Heart right ventricle (tissue), 16 donors: ENCODE data around the gene NCAM2. TPM values are rescaled to one million over a fixed set of nuclear protein-coding genes. Genes with fewer than 3 reads are reported as not detected.

Experiments
- ATAC-seq, 8 donors: fragments of 200-7000 bp; cut with Tn5 transposase; one replicate each; pipeline ENCODE4 v1.9.1; 2020; ENCODE audit warnings: mild to moderate bottlenecking in 8 of 8, moderate library complexity in 8 of 8, moderate number of reproducible peaks in 1 of 8
- DNase-seq, 2 donors: peaks; one replicate each; pipeline ENCODE4 v3.0.0-alpha.2; 2020
- H3K27ac ChIP-seq, 10 donors: fragments of 200-600 bp; sonication (generic) in 2 of 10; one replicate each; pipeline versions ENCODE4 v1.5.0 to v1.8.0; 2020 to 2022; ENCODE audit warnings: mild to moderate bottlenecking in 3 of 10
- H3K27me3 ChIP-seq, 7 donors: fragments of 200-600 bp; one replicate each; pipeline ENCODE4 v1.8.0; 2021 to 2022; ENCODE audit warnings: mild to moderate bottlenecking in 2 of 7
- H3K36me3 ChIP-seq, 9 donors: fragments of 200-600 bp; sonication (generic) in 1 of 9; one replicate each; pipeline versions ENCODE4 v1.5.0 to v1.8.0; 2020 to 2022; ENCODE audit warnings: mild to moderate bottlenecking in 2 of 9
- H3K4me1 ChIP-seq, 9 donors: fragments of 200-600 bp; sonication (generic) in 1 of 9; one replicate each; pipeline versions ENCODE4 v1.5.0 to v1.8.0; 2020 to 2022; ENCODE audit warnings: mild to moderate bottlenecking in 4 of 9
- H3K4me3 ChIP-seq, 10 donors: fragments of 200-600 bp; sonication (generic) in 2 of 10; one replicate each; pipeline versions ENCODE4 v1.5.0 to v1.8.0; 2020 to 2022; ENCODE audit warnings: mild to moderate bottlenecking in 7 of 10, moderate library complexity in 2 of 10
- H3K9me3 ChIP-seq, 11 donors: fragments of 200-600 bp in 10 of 11; sonication (generic) in 2 of 11; one replicate each; pipeline versions ENCODE4 v1.5.0 to v1.8.0; 2013 to 2022; ENCODE audit warnings: mild to moderate bottlenecking in 2 of 11, control low read depth in 1 of 11, moderate library complexity in 1 of 11
- WGBS, 2 donors: extraction: QIAGEN DNeasy Blood & Tissue Kit; methylation state at CpG; one replicate each; pipeline ENCODE4 v1.1.7; 2013; ENCODE audit warnings: inconsistent platforms in 1 of 2; 5-methylcytosine and 5-hydroxymethylcytosine counted together
- intact Hi-C, 10 donors: fragments of 100-400 bp; cut with DNase I; formaldehyde crosslinking; loops; one replicate each; pipeline versions ENCODE4 v1.11.1 to v1.14.2; 2022
- polyA plus RNA-seq, 2 donors: library from polyadenylated mRNA; stranded (reverse); fragments of 200-250 nt; gene quantifications; one replicate each; pipeline ENCODE4 v1.2.3, GENCODE V29; 2013
- total RNA-seq, 10 donors: library from RNA; stranded (reverse); fragmentation: NEBNext Ultra II Directional in 3 of 10; extraction: Animal tissue kit (Norgen Biotek cat#: 25700) in 3 of 10; gene quantifications; one replicate each; pipeline versions ENCODE4 v1.2.1 to v1.2.4, GENCODE V29; 2021 to 2023
- TF ChIP-seq, protein P1 (sequence below), 9 donors: fragments of 200-600 bp; sonication (generic) in 2 of 9; IDR thresholded peaks; one replicate each; pipeline versions ENCODE4 v1.5.0 to v1.8.0; 2021 to 2022; ENCODE audit warnings: antibody characterized with exemption in 9 of 9, mild to moderate bottlenecking in 5 of 9, moderate library complexity in 1 of 9
- donor health status: Arrhythmogenic right ventricular cardiomyopathy.
- donor health status: ischemic (EF 13 %, LVEDD 7.1; RV severe dilation, severe dysfunction).
- donor health status: healthy with polysubstance abuse.
- donor health status: DM: no; HTN: yes; CAD: no.
- donor health status: DM: no; HTN: no; CAD: no.
- donor health status: ischemic (EF 25% LVEDD 6.9; RV normal size, moderate dysfunction).
- donor health status: ischemic (EF 25% LVEDD 5.7; RV mildly dilated, moderate dysfunction).
- donor health status: healthy.
- donor health status: DM: yes; HTN: yes; CAD: no.
- donor health status: Ischemic cardiomyopathy.
- donor health status: ischemic (EF 35%, LVEDD 5.7; RV mildly dilated, moderate dysfunction).
- donor health status: nonischemic (EF 11% LVEDD 7.7; RV severe dilation, severe dysfunction).
- donor health status: DM: yes; HTN: yes; CAD: no.
- donor health status: PGD.
- donor health status: ischemic (EF 29% LVEDD 5.4; RV normal size, mild dysfunction).
- donor health status: nonischemic (EF 23%, LVEDD 6.1; RV moderate dilation, normal function).

Gene NCAM2
- total and polyA plus RNA-seq, 12 donors: 0.25 to 8.9 (median 3.1) TPM

DNA sequence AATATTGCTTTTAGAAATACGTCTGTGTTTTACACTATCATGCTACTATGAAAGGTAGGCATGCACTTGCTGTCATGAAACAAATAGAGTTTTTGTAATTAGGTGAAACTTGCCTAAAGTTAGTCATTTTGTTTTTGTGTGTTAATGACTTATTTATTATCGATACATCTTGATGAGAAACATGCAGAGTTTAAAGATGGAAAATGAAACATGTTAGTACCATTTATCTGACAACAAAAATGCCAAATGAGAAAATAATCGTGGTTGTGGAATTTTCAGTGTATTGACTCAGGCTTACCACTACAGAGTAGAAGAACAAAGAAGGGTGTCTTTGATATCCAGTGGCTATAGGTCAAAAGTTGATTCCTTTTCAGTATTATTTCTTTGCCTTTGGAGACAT, 105.5 kb downstream of the NCAM2 start:
- Histone ChIP-seq H3K4me3 (no peak overlapping the region), H3K36me3 (no peaks in the 10 kb centered on the region), H3K27ac (no peak overlapping the region), H3K9me3 (no peaks in the 10 kb centered on the region), H3K4me1 (peaks cover 0 to 3% (median 0%) of the 10 kb centered on the region in 9 donors), H3K27me3 (no peaks in the 10 kb centered on the region)
- DNase-seq (no peak), ATAC-seq (no peak)
- TF ChIP-seq, protein P1, sequence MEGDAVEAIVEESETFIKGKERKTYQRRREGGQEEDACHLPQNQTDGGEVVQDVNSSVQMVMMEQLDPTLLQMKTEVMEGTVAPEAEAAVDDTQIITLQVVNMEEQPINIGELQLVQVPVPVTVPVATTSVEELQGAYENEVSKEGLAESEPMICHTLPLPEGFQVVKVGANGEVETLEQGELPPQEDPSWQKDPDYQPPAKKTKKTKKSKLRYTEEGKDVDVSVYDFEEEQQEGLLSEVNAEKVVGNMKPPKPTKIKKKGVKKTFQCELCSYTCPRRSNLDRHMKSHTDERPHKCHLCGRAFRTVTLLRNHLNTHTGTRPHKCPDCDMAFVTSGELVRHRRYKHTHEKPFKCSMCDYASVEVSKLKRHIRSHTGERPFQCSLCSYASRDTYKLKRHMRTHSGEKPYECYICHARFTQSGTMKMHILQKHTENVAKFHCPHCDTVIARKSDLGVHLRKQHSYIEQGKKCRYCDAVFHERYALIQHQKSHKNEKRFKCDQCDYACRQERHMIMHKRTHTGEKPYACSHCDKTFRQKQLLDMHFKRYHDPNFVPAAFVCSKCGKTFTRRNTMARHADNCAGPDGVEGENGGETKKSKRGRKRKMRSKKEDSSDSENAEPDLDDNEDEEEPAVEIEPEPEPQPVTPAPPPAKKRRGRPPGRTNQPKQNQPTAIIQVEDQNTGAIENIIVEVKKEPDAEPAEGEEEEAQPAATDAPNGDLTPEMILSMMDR (IDR thresholded peaks at IDR 0.05): no peak
- intact Hi-C loops: loop anchor here in 5 of 10 donors (5.0 to 10.0 kb wide), 2 partner anchors 99 to 101 kb away; no protein-coding TSS in a partner anchor
- 75 to 76% methylated on average over 3 of the region's 3 CpGs for WGBS, 2 donors

DNA sequence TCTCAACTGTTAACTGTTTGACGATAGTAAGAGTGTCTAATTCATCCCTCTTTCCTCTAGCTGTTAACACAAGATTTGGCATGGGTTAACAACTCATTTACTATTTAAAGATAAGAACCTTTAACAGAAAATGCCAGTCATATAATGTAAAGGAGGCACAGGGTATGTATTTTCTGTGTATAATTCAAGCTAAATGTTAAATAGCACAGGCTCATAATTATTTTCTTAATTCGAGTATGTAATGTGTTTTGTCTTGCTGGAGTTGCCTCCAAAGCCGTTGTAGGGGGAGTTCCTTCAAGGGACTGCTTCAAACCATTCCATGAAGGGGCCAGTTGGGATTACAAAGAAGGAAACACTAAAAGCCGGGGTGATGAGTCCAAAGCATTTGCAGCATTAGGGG, 111.5 kb downstream of the NCAM2 start:
- no peak for ATAC-seq
- Histone ChIP-seq H3K36me3 (no peaks in the 10 kb centered on the region), H3K4me1 (peaks cover 0 to 3% (median 0%) of the 10 kb centered on the region in 9 donors), H3K27me3 (no peaks in the 10 kb centered on the region), H3K9me3 (no peaks in the 10 kb centered on the region), H3K27ac (no peak overlapping the region), H3K4me3 (no peak overlapping the region)
- TF ChIP-seq, protein P1 (IDR thresholded peaks at IDR 0.05): no peak
- no peak for DNase-seq
- intact Hi-C loops: loop anchor here in 3 of 10 donors (5.0 to 10.0 kb wide), 2 partner anchors 105 to 107 kb away; no protein-coding TSS in a partner anchor
- WGBS, 2 donors: 63 to 69% methylated on average over 4 of the region's 4 CpGs

DNA sequence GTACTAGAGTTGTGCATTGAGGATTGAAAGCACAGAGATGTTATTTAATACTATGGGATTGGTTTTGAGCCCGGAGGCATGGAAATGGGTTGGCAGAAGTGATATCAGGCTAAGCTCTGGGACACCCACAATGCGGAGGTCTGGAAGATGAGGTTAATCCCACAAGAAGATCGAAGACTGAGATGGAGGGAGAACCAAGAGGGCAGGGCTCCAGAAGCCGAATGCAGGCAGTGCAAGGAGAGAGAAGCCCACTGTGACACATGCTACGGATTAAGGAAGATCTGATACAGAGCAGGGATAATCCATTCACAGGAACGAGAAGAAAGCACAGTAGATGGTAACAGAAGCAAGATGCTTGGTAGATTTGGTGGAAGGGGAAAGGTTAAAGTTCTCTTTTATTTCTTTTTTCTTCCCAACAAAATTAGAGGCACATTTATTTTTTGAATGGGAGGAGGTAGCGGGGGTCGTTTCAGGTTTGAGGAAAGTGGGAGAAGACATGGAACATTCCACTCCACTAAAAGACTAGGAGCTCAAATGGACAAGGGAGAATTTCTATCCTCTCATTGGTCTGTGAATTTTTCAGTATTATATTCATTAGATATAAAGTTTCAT, 113.2 kb downstream of the NCAM2 start:
- H3K4me3 ChIP-seq: no peak overlapping the region
- no peak overlapping the region for H3K27ac ChIP-seq
- ATAC-seq (no peak), DNase-seq (no peak)
- no peaks in the 10 kb centered on the region for H3K36me3 ChIP-seq
- WGBS, 2 donors: 74 to 76% methylated on average over 8 of the region's 8 CpGs
- no peaks in the 10 kb centered on the region for H3K9me3 ChIP-seq
- H3K27me3 ChIP-seq: no peaks in the 10 kb centered on the region
- TF ChIP-seq, protein P1 (IDR thresholded peaks at IDR 0.05): no peak
- intact Hi-C loops: no loop called here
- H3K4me1 ChIP-seq: peaks cover 0 to 3% (median 0%) of the 10 kb centered on the region in 9 donors

DNA sequence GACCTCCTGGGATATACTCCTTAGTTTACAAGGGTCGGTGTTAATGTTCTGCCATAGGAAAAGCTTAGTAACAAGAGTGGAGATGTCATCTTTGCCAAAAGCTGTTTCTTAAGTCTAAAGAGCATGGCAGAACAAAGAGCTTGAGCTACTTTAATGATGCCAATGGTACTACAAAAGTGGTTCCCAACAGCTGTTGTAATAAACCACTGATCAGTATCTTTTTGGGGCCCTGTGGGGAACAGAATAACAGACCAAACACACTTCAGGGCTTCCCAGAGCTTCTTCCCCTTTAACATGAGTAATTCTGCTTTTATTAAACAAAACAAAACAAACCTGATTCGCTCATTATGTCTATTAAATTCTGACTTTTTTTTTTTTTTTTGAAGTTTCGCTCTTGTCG, 116.3 kb downstream of the NCAM2 start:
- TF ChIP-seq, protein P1 (IDR thresholded peaks at IDR 0.05): no peak
- DNase-seq (no peak), ATAC-seq (no peak)
- Histone ChIP-seq H3K9me3 (no peaks in the 10 kb centered on the region), H3K27ac (no peak overlapping the region), H3K4me3 (no peak overlapping the region), H3K4me1 (no peaks in the 10 kb centered on the region), H3K27me3 (no peaks in the 10 kb centered on the region), H3K36me3 (no peaks in the 10 kb centered on the region)
- 85 to 90% methylated on average over 4 of the region's 4 CpGs for WGBS, 2 donors
- intact Hi-C loops: no loop called here
